Inflammatory macrophage (primary cell): Measurements from ENCODE around the gene BEND3.
"Not testable (repeated sequence)": the region's sequence is repeated elsewhere in the genome, so short reads cannot be mapped to it uniquely, and the experiment has no call there.

Experiments
- DNase-seq, 2 donors: peaks; one replicate each; pipeline ENCODE4 v3.0.0-alpha.2; 2020 to 2022

Gene BEND3

GRCh38 chr6:107120404-107120803 is 5.1 kb upstream of the BEND3 start:
- no peak for DNase-seq

- DNase-seq = no peak
These were observed 3.7 kb upstream of the BEND3 start for GRCh38 chr6:107118976-107119375.

GRCh38 chr6:107118540-107118939 is 3.2 kb upstream of the BEND3 start:
- DNase-seq = not testable (repeated sequence)

GRCh38 chr6:107116931-107117330 is 1.6 kb upstream of the BEND3 start:
- DNase-seq = no peak

GRCh38 chr6:107116328-107116892 is 1.1 kb upstream of the BEND3 start:
- DNase-seq = peak; percentile 57 to 58

- DNase-seq = peak in 1 of 2 donors; percentile 39
These were observed 496 bp upstream of the BEND3 start for GRCh38 chr6:107115695-107116327.

- peak; percentile 87 to 89 for DNase-seq
These were observed 946 bp downstream of the BEND3 start for GRCh38 chr6:107114213-107114925.

GRCh38 chr6:107110200-107110599 is 5.1 kb downstream of the BEND3 start:
- peak; percentile 73 to 79 for DNase-seq

GRCh38 chr6:107108201-107108890 is 7.0 kb downstream of the BEND3 start:
- DNase-seq = peak in 1 of 2 donors; percentile 6

GRCh38 chr6:107107791-107108190 is 7.5 kb downstream of the BEND3 start:
- no peak for DNase-seq

GRCh38 chr6:107106165-107106564 is 9.2 kb downstream of the BEND3 start:
- DNase-seq = peak in 1 of 2 donors; percentile 15

GRCh38 chr6:107105511-107106116 is 9.7 kb downstream of the BEND3 start:
- peak; percentile 36 to 55 for DNase-seq

GRCh38 chr6:107103082-107103481 is 12.2 kb downstream of the BEND3 start:
- DNase-seq = no peak

GRCh38 chr6:107102414-107102805 is 12.9 kb downstream of the BEND3 start:
- no peak for DNase-seq

GRCh38 chr6:107101686-107102413 is 13.5 kb downstream of the BEND3 start:
- no peak for DNase-seq

- no peak for DNase-seq
These were observed 14.1 kb downstream of the BEND3 start for GRCh38 chr6:107101211-107101610.

- DNase-seq = no peak
These were observed 16.6 kb downstream of the BEND3 start for GRCh38 chr6:107098436-107099307.

- not testable (repeated sequence) for DNase-seq
These were observed 30.9 kb downstream of the BEND3 start for GRCh38 chr6:107084459-107084858.

- DNase-seq = no peak
These were observed 31.4 kb downstream of the BEND3 start for GRCh38 chr6:107083921-107084320.

GRCh38 chr6:107083047-107083768 is 32.1 kb downstream of the BEND3 start:
- DNase-seq = no peak
